GM21360 (cell line): ENCODE data around the gene ACVR1.

Source experiments
- ATAC-seq: cut with Tn5 transposase; IDR thresholded peaks from one replicate; pipeline ENCODE4 v1.9.1; 2021; ENCODE audit warnings: mild to moderate bottlenecking, moderate library complexity; ENCODE audit not compliant: unreplicated experiment

Gene ACVR1

GRCh38 chr2:157876066-157876785, at the start of gene ACVR1:
Gene ACVR1, minus strand, starts transcription at chr2:157876330. Its CDS starts 76,837 bp downstream, at chr2:157799493.
- peak; percentile 86 for ATAC-seq

- ATAC-seq, result no peak
Observed at GRCh38 chr2:157925071-157925470, 48.9 kb upstream of the ACVR1 start.

GRCh38 chr2:157923598-157924217, 47.6 kb upstream of the ACVR1 start:
- no peak for ATAC-seq

GRCh38 chr2:157922815-157923214, 46.7 kb upstream of the ACVR1 start:
- no peak for ATAC-seq

GRCh38 chr2:157922336-157922735, 46.2 kb upstream of the ACVR1 start:
- no peak for ATAC-seq

GRCh38 chr2:157920736-157921135, 44.6 kb upstream of the ACVR1 start:
- ATAC-seq, result no peak

GRCh38 chr2:157919181-157919580, 43.1 kb upstream of the ACVR1 start:
- ATAC-seq, result no peak

- ATAC-seq, result no peak
Observed at GRCh38 chr2:157918319-157918718, 42.2 kb upstream of the ACVR1 start.

- ATAC-seq, result no peak
Observed at GRCh38 chr2:157911750-157912149, 35.6 kb upstream of the ACVR1 start.

GRCh38 chr2:157911246-157911645, 35.1 kb upstream of the ACVR1 start:
- ATAC-seq, result no peak

GRCh38 chr2:157905092-157905491, 29.0 kb upstream of the ACVR1 start:
- no peak for ATAC-seq

- no peak for ATAC-seq
Observed at GRCh38 chr2:157903626-157904025, 27.5 kb upstream of the ACVR1 start.

GRCh38 chr2:157903151-157903550, 27.0 kb upstream of the ACVR1 start:
- no peak for ATAC-seq

GRCh38 chr2:157902692-157903091, 26.6 kb upstream of the ACVR1 start:
- ATAC-seq, result no peak

GRCh38 chr2:157901325-157901724, 25.2 kb upstream of the ACVR1 start:
- no peak for ATAC-seq

- ATAC-seq, result no peak
Observed at GRCh38 chr2:157900684-157901083, 24.6 kb upstream of the ACVR1 start.

GRCh38 chr2:157900203-157900602, 24.1 kb upstream of the ACVR1 start:
- no peak for ATAC-seq

- peak; percentile 50 for ATAC-seq
Observed at GRCh38 chr2:157899125-157899839, 23.2 kb upstream of the ACVR1 start.

- ATAC-seq, result no peak
Observed at GRCh38 chr2:157898591-157898996, 22.5 kb upstream of the ACVR1 start.

- peak; percentile 43 for ATAC-seq
Observed at GRCh38 chr2:157897106-157897971, 21.2 kb upstream of the ACVR1 start.

GRCh38 chr2:157895531-157895930, 19.4 kb upstream of the ACVR1 start:
- no peak for ATAC-seq
